Ureter (tissue), 1 donor: ENCODE data around the gene CDH4. TPM values are rescaled to one million over a fixed set of nuclear protein-coding genes. Genes with fewer than 3 reads are reported as not detected.

Experiments used
- DNase-seq: peaks from one replicate; pipeline ENCODE4 v3.0.0-alpha.2; 2020; ENCODE audit warnings: low spot score
- total RNA-seq: library from RNA; stranded (reverse); gene quantifications from one replicate; pipeline ENCODE4 v1.2.4, GENCODE V29; 2023
- donor health status: DM: yes; HTN: yes; CAD: no.

Gene CDH4
- total RNA-seq, 1 donor from 2014 or later: 0.26 TPM

- no peak for DNase-seq
Measured at GRCh38 chr20:61300709-61301108, 48.6 kb downstream of the CDH4 start.

DNA sequence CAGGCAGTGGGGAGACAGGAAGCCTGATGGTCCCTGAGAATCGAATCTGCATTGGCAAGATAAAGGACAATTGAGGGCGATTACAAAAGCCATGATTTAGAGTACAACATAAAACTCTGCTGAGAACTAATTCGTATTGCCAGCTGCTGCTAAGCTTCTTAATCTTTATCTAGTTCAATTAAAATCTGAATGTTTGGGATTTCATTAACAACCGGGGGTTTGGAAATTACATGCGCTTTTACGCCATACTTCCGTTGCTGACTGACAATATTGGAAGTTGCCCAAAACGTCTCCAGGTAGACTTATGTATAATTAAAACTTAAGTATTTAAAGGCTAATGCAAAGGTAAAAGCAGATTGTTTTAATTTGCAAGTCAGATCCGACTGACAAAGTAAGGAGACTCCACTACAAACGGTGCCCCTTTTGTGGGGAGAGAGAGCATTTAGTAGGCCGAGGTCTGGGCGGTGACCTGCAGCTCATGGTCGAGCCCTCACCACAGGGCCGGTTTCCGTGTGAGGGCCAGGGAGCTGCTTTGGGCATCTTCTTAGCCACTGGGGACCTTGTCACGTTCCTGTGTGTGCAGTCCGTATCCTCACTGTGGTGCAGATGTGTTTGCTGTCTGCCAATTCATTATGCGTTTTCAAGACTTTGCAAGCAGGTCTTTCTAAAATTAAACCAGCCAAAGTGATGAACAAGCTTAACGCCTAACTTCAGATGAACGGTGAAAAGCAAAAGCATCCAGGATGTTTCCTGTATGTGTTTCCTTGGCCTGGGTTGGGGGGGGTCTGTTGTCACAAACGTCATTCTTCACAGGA, 49.9 kb downstream of the CDH4 start:
- no peak for DNase-seq

DNA sequence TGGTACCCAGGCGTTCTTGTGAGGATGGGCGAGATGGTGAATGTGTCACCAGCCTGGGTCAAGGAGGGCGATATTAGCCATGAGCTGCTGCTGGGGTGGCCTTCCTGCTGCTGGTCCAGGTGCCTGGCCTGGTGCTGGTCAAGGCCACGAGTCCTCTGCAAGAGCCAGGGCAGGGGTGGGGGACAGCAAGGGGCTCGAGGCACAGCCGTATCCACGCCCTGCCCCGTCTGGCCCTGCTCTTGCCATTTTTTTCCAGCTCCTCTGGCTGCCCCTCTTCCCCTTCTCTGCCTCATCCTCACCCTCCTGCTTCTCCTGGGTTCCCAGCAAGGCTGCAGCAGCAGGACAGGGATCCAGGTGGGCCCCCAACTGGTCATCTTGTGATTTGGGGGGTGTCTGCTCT, 51.2 kb downstream of the CDH4 start:
- no peak for DNase-seq

DNA sequence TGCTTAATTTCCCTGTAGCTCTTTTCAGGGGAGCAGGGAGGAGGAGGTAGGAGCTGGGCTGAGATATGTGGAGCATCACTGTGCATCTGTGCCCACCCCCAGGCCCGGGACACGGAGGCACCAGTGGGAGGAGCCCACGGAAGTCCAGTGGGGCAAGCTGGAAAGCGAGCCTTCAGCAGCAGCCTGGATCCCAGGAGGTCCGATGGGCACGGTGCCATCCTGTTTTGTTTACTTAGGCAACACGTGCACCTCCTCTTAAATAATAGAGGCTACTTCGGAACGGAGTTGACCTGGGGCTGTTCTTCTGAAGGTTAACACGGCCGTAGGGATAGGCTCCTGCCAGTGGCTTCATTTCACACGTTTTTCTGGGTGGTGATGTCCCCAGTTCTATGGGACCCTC, 51.6 kb downstream of the CDH4 start:
- no peak for DNase-seq

- DNase-seq: no peak
Measured at GRCh38 chr20:61304750-61305149, 52.7 kb downstream of the CDH4 start.

GRCh38 chr20:61306937-61307475, 54.9 kb downstream of the CDH4 start:
- no peak for DNase-seq

DNA sequence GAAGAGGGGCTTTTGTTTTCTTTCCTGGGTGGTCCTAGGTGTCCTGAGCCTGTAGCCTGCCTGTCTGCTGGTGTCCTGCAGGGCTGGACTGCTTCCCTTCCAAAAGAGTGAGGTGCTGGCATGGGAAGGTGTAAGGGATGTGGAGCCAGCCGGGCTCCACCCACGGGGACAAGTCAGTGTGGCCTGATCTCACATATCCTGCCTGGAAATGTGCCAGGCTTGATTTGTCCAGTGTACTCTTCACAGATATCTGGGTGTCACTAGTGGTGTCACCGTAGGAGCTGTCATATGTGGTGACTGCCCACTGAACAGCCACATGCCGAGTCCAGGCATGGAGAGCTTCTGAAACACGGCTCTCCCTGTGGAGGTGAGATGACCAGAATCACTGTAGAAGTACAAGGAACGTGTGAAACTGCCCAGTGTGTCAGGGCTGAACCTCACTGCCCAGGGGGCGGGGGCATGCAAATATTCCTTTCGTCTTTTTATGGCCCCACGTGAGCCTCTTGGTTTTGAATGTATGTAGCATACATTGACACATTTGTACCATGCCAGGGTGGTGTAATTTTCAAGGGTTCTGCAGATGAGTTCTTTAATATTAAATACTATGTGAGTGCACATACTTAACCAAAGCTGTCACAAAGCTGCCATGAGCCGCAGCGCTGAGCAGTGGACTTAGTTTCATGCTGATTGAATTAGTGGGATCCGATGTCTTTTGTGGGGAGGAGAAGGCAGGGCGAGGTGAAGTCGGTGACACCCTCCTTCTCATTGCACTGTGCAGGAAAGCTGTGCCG, 55.8 kb downstream of the CDH4 start:
- DNase-seq: no peak

DNA sequence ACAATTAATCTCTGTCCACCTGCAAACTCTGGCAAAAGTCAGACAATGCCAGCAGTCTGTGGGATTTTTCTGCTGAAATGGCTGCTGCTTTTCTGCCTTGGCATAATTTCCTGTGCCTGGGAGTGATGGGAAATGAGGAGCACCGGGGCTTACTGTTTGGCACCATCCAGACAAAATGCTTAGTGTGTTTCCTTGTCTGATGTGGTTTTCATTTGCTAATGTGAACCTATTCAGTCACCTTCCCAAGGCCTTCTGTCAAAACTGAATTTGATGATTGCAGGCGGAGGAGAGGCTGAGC, 56.4 kb downstream of the CDH4 start:
- DNase-seq: no peak

DNA sequence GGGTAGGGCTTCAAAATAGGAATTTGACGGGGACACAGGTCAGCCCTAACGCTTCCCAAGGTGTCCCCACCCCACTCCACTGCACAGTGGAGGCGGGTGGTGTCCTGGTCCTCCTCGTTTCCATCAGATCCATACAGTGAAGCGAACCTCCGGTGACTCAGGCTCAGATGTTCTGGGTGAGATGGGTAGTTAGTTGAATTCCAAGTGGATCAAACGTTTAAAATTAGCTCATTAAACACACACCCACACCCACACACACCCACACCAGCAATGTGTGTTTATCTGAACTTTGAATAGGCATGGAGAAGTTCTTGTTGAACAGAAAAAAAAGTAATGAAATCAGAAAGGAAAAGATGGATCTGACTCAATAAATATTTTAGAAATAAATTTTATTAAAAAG, 58.9 kb downstream of the CDH4 start:
- DNase-seq: no peak

DNA sequence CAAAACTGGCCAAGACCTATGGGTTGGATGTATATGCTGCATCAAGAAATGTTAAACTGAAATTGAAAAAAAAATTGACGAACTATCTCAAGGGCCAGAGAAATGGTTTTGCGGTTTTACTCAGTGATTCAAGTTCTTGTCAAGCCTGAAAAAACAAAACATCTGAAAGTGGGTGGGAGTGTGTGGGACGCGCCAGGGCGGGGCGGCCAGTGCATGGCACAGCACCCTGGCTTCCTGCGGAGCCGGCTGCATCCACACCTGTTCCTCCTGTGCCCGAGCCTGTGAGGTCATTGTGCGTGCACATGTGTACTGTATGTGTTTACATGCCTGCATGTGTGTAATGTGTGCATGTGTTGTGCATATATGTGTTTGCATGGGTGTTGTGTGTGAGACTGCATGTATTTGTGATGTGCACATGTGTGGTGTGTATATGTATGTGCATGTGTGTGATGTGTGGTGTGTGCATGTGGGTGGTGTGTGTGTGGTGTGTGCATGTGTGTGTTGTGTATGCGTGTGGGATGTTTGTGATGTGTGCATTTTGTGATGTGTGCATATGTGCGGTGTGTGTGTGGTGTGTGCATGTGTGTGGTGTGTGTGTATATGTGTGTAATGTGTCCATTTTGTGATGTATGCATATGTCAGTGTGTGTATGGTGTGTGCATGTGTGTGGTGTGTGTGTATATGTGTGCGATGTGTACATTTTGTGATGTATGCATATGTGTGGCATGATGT, 59.8 kb downstream of the CDH4 start:
- DNase-seq: no peak

DNA sequence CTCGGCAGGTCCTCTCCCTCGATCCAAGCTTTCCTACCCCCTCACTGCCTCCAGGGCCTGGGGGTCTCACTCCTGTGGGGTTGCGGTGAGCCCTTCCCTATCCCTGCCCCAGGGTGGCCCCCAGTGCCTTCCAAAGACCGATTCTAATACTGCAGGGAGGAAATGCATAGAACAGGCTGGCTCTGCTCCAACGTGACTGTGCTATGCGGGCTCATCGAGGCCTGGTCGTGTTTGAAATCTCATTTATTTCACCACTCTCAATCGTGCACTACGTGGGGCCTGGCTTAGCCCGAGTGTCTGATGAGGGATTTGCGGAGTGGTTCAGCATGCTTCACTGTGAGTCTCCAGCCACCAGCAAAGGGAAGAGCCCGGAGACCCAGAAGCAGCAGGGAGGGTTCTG, 60.9 kb downstream of the CDH4 start:
- DNase-seq: no peak

- DNase-seq: no peak
Measured at GRCh38 chr20:61313396-61313795, 61.3 kb downstream of the CDH4 start.

DNA sequence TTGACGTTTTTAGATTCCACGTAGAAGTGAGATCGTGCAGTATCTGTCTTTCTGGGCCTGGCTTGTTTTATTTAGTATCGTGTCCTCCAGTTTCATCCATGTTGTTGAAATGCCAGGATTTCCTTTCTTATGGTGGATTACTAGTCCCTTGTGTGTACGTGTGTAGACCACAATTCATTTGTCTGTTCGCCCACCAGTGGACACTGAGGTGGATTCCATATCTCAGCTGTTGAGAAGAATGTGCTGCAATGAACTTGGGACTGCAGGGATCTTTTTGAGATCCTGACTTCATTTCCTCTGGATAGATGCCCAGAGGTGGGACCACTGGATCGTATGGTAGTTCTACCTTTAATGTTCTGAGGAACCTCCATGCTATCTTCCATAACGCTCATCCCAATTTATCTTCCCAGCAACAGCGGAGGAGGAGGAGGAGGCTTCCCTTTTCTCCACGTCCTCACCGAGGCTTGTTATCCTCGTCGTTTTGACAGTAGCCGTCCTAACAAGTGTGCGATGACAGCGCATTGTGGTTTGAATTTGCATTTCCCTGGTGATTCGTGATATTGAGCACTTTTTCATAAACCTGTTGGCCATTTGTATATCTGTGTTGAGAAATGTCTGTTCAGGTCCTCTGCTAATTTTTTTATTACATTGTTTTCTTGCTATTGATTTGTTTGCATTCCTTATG, 62.4 kb downstream of the CDH4 start:
- DNase-seq: no peak

DNA sequence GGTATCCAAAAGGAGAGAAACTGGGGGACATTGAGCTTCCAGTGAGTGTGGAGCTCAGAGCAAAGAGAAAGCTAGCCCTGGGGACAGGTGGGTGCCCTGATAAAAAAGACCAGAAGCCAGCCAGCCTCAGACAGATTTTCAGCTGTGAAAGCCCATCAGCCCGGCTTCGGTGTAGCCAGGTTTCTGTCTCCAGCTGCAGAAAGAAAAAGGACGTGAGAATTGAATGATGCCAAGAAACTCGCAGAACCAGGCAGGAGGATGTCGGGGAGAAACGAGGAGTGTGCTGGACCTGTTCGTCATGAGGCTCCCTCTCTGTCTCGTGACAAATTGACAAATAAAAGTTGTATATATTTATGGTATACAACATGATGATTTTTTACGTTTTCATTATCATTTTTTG, 63.3 kb downstream of the CDH4 start:
- no peak for DNase-seq

DNA sequence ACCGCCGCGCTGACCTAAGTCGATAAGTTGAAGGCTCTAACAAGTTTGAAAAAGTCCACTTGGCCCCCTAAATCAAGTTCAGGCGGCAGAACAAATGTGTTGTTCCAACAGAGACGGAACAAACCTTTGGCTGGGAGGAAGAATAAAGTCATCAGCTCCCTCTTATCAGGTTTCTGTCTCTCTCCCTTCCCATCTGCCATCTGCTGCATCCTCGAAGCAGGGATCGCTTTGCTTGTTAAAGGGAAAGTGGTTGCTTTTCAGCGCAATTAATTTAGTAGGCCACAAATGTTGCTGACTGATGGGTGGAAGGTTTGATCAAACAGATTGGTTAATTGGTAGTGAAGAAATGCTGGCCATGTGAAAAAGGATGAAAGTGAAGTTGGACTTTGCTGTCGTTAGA, 64.3 kb downstream of the CDH4 start:
- no peak for DNase-seq

DNA sequence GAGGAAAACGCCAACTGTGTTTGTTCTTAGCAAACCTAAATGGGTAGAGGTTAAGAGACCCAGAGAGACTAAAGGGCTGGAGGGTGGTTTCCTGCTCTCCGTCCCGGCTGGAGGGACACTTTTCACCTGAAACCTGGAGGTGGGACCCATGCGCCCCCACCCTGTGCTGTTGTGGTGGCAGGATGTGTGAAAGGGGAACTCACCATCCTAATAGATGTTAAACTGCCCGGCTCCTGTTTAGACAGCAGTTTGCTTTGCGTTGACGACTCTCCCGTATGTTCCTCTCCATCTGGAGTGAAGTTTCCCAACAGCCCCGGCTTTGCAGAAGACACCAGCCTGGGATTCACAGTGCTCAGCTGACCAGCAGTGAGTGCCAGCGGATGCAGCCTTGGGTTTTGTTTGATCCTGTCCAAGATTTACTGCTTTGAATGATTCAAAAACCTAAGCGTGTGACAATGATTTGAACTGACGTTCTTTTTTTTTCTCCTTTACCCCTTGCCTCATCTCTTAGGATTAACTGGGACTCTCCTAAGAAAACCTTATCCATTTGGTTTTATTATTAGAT, 66.0 kb downstream of the CDH4 start:
- DNase-seq: no peak

- DNase-seq: no peak
Measured at GRCh38 chr20:61320691-61321425, 68.8 kb downstream of the CDH4 start.

- no peak for DNase-seq
Measured at GRCh38 chr20:61321481-61321880, 69.4 kb downstream of the CDH4 start.

- no peak for DNase-seq
Measured at GRCh38 chr20:61322151-61322865, 70.2 kb downstream of the CDH4 start.

DNA sequence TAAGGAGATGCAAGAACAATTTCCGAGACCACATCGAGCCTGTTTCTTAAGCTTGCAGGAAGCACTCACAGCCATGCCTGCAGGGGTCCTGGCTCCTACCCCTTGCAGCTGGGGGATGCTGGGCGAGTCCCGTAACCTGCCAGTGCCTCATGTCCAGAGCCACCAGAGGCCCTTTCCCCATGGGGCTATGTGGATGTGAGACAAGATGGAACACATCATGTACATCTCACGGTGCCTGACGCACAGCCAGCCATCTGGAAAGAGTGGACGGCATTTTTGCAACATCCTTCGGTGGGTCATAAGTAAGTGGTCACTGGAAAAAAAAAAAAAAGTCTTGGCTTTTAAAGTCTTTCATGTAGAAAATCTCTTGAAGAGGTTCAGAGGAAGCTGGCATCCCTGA, 72.8 kb downstream of the CDH4 start:
- DNase-seq: no peak
